Panc1 (cell line): ENCODE data around the gene PPP1R1C. TPM values are rescaled to one million over a fixed set of nuclear protein-coding genes. Genes with fewer than 3 reads are reported as not detected.

Experiments used
- ATAC-seq: fragments of 200-7000 bp; cut with Tn5 transposase; 2 replicates; pipeline ENCODE4 v1.9.1; 2020; ENCODE audit warnings: mild to moderate bottlenecking, moderate library complexity
- BruUV-seq: library from RNA; stranded (reverse); fragments of 400-500 nt; replicated peaks from 2 replicates; lab custom pipeline; 2021; lab: Mats Ljungman, UMichigan
- CTCF ChIA-PET: fragments of 300-600 bp; sonication (Branson Sonifier 250); formaldehyde crosslinking; loops from one replicate; lab custom pipeline; 2022; ENCODE audit warnings: antibody characterized with exemption; lab: Charles Lee
- POLR2A ChIA-PET: fragments of 300-600 bp; sonication (Branson Sonifier 250); formaldehyde crosslinking; loops from one replicate; lab custom pipeline; 2022; ENCODE audit warnings: antibody characterized with exemption; lab: Charles Lee
- DNase-seq: peaks from one replicate; pipeline ENCODE4 v3.0.0-alpha.2; 2010; ENCODE audit warnings: low read depth, low spot score
- H3K27ac ChIP-seq: 2 replicates; pipeline ENCODE4 v1.5.1; 2011; ENCODE audit warnings: mild to moderate bottlenecking, low read length, inconsistent platforms
- H3K27me3 ChIP-seq: fragments of 200-500 bp; sonication (Bioruptor generic); 2 replicates; pipeline ENCODE4 v1.6.0; 2014; ENCODE audit warnings: low read length, inconsistent platforms; ENCODE audit not compliant: control insufficient read depth, insufficient read depth
- H3K36me3 ChIP-seq: fragments of 200-500 bp; sonication (Bioruptor generic); 2 replicates; pipeline ENCODE4 v1.5.1; 2014; ENCODE audit warnings: inconsistent platforms, mild to moderate bottlenecking, low read length, moderate library complexity; ENCODE audit not compliant: control insufficient read depth, insufficient read depth
- H3K4me1 ChIP-seq: 2 replicates; pipeline ENCODE4 v1.5.1; 2011; ENCODE audit warnings: inconsistent platforms, mild to moderate bottlenecking, low read length, moderate library complexity; ENCODE audit not compliant: control insufficient read depth, insufficient read depth
- H3K4me3 ChIP-seq, 2 experiments: 2 replicates each; pipeline ENCODE4 v1.5.1; 2011 to 2012; ENCODE audit warnings: low read depth in 2 of 2, low read length in 2 of 2, mild to moderate bottlenecking in 2 of 2, inconsistent platforms in 1 of 2, moderate library complexity in 1 of 2
- H3K9me3 ChIP-seq: fragments of 200-500 bp; sonication (Bioruptor generic); 2 replicates; pipeline ENCODE4 v1.5.1; 2014; ENCODE audit warnings: low read depth, mild to moderate bottlenecking, inconsistent platforms, low read length, moderate library complexity; ENCODE audit not compliant: control insufficient read depth, insufficient read depth
- POLR2AphosphoS5 ChIP-seq: IDR thresholded peaks from 2 replicates; pipeline ENCODE4 v1.6.1; 2012; ENCODE audit warnings: mild to moderate bottlenecking, low read depth, low read length, moderate library complexity
- SIN3A ChIP-seq: IDR thresholded peaks from 2 replicates; pipeline ENCODE4 v1.6.1; 2012; ENCODE audit warnings: low read depth, mild to moderate bottlenecking, low read length, moderate library complexity, borderline replicate concordance; ENCODE audit not compliant: insufficient read depth
- TCF7L2 ChIP-seq: IDR thresholded peaks from 2 replicates; pipeline ENCODE4 v1.6.1; 2011; ENCODE audit warnings: mild to moderate bottlenecking, low read depth, low read length, inconsistent platforms
- in situ Hi-C: cut with HindIII; loops from 2 replicates; pipeline ENCODE4 v1.10.0; 2016; ENCODE audit warnings: low sequenced_read_pairs, low pct_unique_long_range_greater_than_20kb
- intact Hi-C: fragments of 100-400 bp; cut with micrococcal nuclease; formaldehyde crosslinking; loops from one replicate; pipeline ENCODE4 v1.10.0; 2022; ENCODE audit not compliant: unreplicated experiment
- total RNA-seq: library from RNA; stranded (reverse); gene quantifications from one replicate; pipeline ENCODE4 v1.2.1, GENCODE V29; 2021; ENCODE audit not compliant: unreplicated experiment
- TF ChIP-seq, protein P1 (sequence below): fragments of 450-650 bp; IDR thresholded peaks from 2 replicates; pipeline ENCODE4 v1.5.1; 2017; ENCODE audit warnings: mild to moderate bottlenecking
- TF ChIP-seq, protein P2 (sequence below), 2 experiments: IDR thresholded peaks; 2 replicates each; pipeline ENCODE4 v1.6.1; 2011 to 2012; ENCODE audit warnings: low read depth in 2 of 2, control low read depth in 1 of 2, low read length in 1 of 2, mild to moderate bottlenecking in 1 of 2, moderate library complexity in 1 of 2; ENCODE audit not compliant: insufficient read depth in 1 of 2

Gene PPP1R1C
- total RNA-seq, 1 experiment from 2014 or later: 2.6 TPM

DNA sequence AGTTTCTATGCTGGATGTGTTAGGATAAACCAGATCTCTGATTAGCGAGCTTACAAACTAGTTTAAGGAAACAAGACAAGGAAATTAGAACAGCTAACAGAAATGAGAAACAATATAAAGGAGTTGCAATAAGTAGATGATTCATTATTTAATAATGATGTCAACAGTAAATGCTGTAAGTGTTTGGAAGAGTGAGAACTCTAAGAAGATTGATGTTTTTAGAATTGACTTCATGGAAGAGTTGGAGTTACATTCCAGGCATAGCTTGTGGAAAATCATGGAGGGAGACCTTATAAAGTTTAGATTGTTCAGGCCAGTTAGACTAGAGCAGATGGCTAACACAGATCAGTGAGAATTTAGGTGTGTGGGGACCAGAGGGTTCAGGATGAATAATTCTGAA lies 32.6 kb downstream of the PPP1R1C start:
- BruUV-seq: no TSS peak
- no peaks in the 10 kb centered on the region for H3K27me3 ChIP-seq
- no peaks in the 10 kb centered on the region for H3K36me3 ChIP-seq
- in situ Hi-C loops (no loop called here), intact Hi-C loops (no loop called here)
- DNase-seq (no peak), ATAC-seq (no peak)
- peaks cover 8% of the 10 kb centered on the region; the same call in 1 of the 2 replicates for H3K9me3 ChIP-seq
- H3K27ac ChIP-seq: no peak overlapping the region
- ChIA-PET CTCF (no interaction called here), POLR2A (no interaction called here)
- TF ChIP-seq SIN3A (no peak), TCF7L2 (no peak), POLR2AphosphoS5 (no peak)
- TF ChIP-seq, protein P1, sequence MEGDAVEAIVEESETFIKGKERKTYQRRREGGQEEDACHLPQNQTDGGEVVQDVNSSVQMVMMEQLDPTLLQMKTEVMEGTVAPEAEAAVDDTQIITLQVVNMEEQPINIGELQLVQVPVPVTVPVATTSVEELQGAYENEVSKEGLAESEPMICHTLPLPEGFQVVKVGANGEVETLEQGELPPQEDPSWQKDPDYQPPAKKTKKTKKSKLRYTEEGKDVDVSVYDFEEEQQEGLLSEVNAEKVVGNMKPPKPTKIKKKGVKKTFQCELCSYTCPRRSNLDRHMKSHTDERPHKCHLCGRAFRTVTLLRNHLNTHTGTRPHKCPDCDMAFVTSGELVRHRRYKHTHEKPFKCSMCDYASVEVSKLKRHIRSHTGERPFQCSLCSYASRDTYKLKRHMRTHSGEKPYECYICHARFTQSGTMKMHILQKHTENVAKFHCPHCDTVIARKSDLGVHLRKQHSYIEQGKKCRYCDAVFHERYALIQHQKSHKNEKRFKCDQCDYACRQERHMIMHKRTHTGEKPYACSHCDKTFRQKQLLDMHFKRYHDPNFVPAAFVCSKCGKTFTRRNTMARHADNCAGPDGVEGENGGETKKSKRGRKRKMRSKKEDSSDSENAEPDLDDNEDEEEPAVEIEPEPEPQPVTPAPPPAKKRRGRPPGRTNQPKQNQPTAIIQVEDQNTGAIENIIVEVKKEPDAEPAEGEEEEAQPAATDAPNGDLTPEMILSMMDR: no peak
- TF ChIP-seq, protein P2, sequence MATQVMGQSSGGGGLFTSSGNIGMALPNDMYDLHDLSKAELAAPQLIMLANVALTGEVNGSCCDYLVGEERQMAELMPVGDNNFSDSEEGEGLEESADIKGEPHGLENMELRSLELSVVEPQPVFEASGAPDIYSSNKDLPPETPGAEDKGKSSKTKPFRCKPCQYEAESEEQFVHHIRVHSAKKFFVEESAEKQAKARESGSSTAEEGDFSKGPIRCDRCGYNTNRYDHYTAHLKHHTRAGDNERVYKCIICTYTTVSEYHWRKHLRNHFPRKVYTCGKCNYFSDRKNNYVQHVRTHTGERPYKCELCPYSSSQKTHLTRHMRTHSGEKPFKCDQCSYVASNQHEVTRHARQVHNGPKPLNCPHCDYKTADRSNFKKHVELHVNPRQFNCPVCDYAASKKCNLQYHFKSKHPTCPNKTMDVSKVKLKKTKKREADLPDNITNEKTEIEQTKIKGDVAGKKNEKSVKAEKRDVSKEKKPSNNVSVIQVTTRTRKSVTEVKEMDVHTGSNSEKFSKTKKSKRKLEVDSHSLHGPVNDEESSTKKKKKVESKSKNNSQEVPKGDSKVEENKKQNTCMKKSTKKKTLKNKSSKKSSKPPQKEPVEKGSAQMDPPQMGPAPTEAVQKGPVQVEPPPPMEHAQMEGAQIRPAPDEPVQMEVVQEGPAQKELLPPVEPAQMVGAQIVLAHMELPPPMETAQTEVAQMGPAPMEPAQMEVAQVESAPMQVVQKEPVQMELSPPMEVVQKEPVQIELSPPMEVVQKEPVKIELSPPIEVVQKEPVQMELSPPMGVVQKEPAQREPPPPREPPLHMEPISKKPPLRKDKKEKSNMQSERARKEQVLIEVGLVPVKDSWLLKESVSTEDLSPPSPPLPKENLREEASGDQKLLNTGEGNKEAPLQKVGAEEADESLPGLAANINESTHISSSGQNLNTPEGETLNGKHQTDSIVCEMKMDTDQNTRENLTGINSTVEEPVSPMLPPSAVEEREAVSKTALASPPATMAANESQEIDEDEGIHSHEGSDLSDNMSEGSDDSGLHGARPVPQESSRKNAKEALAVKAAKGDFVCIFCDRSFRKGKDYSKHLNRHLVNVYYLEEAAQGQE (IDR thresholded peaks at IDR 0.05; ENCODE audit: insufficient read depth in 1 of 2, low read depth in 2 of 2, low read length in 1 of 2): no peak
- H3K4me1 ChIP-seq: no peaks in the 10 kb centered on the region
- no peak overlapping the region for H3K4me3 ChIP-seq

DNA sequence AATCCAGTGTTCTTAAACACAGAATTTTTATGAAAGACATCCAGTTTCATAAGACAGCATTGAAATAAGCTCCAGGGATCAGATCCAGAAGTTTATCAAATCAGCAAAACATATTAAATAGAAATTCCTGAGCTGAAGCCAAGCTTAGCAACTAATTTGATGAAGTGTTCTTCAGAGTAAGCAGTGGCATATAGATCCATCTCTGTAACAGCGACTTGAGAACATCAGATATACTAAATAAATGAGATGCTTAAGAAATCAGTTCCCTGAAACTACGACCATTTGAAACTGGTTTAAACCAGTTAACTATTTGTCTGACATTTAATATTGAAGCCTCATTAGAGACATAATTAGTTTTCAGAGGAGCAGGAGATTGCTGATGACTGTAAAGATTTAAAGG lies 34.1 kb downstream of the PPP1R1C start:
- ChIA-PET CTCF (no interaction called here), POLR2A (interaction anchor here (0.5 kb wide), 1 partner anchor 264 kb away, joined by 4 read pairs; no protein-coding TSS in a partner anchor)
- H3K4me3 ChIP-seq: no peak overlapping the region
- TF ChIP-seq TCF7L2 (no peak), SIN3A (no peak), POLR2AphosphoS5 (no peak)
- TF ChIP-seq, protein P1: no peak
- TF ChIP-seq, protein P2 (IDR thresholded peaks at IDR 0.05; ENCODE audit: insufficient read depth in 1 of 2, low read depth in 2 of 2, low read length in 1 of 2): no peak
- H3K27me3 ChIP-seq: no peaks in the 10 kb centered on the region
- no peak overlapping the region for H3K27ac ChIP-seq
- BruUV-seq: no TSS peak
- DNase-seq (no peak), ATAC-seq (no peak)
- in situ Hi-C loops: no loop called here
- H3K4me1 ChIP-seq: no peaks in the 10 kb centered on the region
- no peaks in the 10 kb centered on the region for H3K36me3 ChIP-seq
- intact Hi-C loops: no loop called here
- peaks cover 10% of the 10 kb centered on the region; the same call in 1 of the 2 replicates for H3K9me3 ChIP-seq
